T-helper 17 cell (primary cell): ENCODE results near the gene ACOT8. TPM values are rescaled to one million over a fixed set of nuclear protein-coding genes. Genes with fewer than 3 reads are reported as not detected.
A peak's percentile ranks its signal among the peaks of the same experiment; 100 is the strongest.

Source experiments
- ATAC-seq: fragments of 150-1000 bp; cut with Tn5 transposase; 2 replicates; pipeline ENCODE4 v1.10.0; 2021; ENCODE audit warnings: mild to moderate bottlenecking, moderate library complexity
- DNase-seq, 3 donors: peaks; one replicate each; pipeline versions ENCODE4 v3.0.0 to v3.0.0-alpha.2; 2020 to 2021
- H3K9me3 ChIP-seq: one replicate; pipeline ENCODE4 v1.7.0; 2013; ENCODE audit warnings: low read length, mild to moderate bottlenecking; ENCODE audit not compliant: control insufficient read depth, poor library complexity, severe bottlenecking
- H3K27ac Mint-ChIP-seq: one replicate; pipeline ENCODE4 v1.8.0; 2022; ENCODE audit warnings: mild to moderate bottlenecking, moderate library complexity, mixed read lengths
- H3K27me3 Mint-ChIP-seq: one replicate; pipeline ENCODE4 v1.8.0; 2022; ENCODE audit warnings: mixed read lengths
- H3K36me3 Mint-ChIP-seq: one replicate; pipeline ENCODE4 v1.8.0; 2022; ENCODE audit warnings: low read depth, mixed read lengths
- H3K4me1 Mint-ChIP-seq: one replicate; pipeline ENCODE4 v1.8.0; 2022; ENCODE audit warnings: mild to moderate bottlenecking, mixed read lengths
- H3K4me3 Mint-ChIP-seq: one replicate; pipeline ENCODE4 v1.8.0; 2022; ENCODE audit warnings: mild to moderate bottlenecking, moderate library complexity, mixed read lengths
- total RNA-seq, 4 donors: library from RNA in 2 of 4; stranded (reverse) in 2 of 4; gene quantifications; one replicate each; pipeline ENCODE4 v1.2.3 and lab custom pipeline; 2022 to 2026

Gene ACOT8
- total RNA-seq, 2 donors from 2014 or later: 18.8 to 22.3 TPM

GRCh38 chr20:45823949-45824835, 33.0 kb downstream of the ACOT8 start:
- no peaks in the 10 kb centered on the region for H3K9me3 ChIP-seq
- Mint-ChIP-seq H3K4me3 (peak overlapping the region; percentile 81), H3K4me1 (peaks cover 12% of the 10 kb centered on the region), H3K27ac (peak overlapping the region; percentile 74), H3K27me3 (peaks cover 15% of the 10 kb centered on the region), H3K36me3 (peaks cover 4% of the 10 kb centered on the region)
- peak; percentile 85 for ATAC-seq
- peak; percentile 20 to 44 (median 41) for DNase-seq

GRCh38 chr20:45822857-45823256, 34.3 kb downstream of the ACOT8 start:
- ATAC-seq: no peak

GRCh38 chr20:45821947-45822346, 35.2 kb downstream of the ACOT8 start:
- ATAC-seq (no peak), DNase-seq (no peak)
- H3K9me3 ChIP-seq: no peaks in the 10 kb centered on the region
- H3K27ac Mint-ChIP-seq: no peak overlapping the region
- H3K4me1 Mint-ChIP-seq: peaks cover 12% of the 10 kb centered on the region
- peaks cover 4% of the 10 kb centered on the region for H3K36me3 Mint-ChIP-seq
- peaks cover 15% of the 10 kb centered on the region for H3K27me3 Mint-ChIP-seq
- H3K4me3 Mint-ChIP-seq: no peak overlapping the region

More at GRCh38 chr20:45822857-45823256, 34.3 kb downstream of the ACOT8 start:
- peaks cover 4% of the 10 kb centered on the region for H3K36me3 Mint-ChIP-seq
- peaks cover 15% of the 10 kb centered on the region for H3K27me3 Mint-ChIP-seq
- no peaks in the 10 kb centered on the region for H3K9me3 ChIP-seq
- H3K4me1 Mint-ChIP-seq: peaks cover 12% of the 10 kb centered on the region
- H3K27ac Mint-ChIP-seq: no peak overlapping the region
- H3K4me3 Mint-ChIP-seq: no peak overlapping the region
- DNase-seq: no peak

DNA sequence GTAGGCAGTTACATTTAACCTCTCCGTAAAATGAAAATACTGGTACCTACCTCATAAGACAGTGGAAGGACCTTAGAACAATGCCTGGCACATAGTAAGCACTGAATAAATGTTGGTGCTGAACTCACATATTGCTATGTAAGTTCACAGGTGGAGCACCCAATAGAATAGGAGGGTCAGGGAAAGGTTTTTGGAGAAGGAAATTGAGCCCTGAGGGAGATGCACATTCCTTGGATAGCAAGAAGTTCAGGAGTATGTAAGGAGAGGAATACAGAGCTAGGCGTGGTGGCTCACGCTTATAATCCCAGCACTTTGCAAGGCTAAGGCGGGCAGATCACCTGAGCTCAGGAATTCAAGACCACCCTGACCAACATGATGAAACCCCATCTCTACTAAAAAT, 37.7 kb downstream of the ACOT8 start:
- ATAC-seq (no peak), DNase-seq (no peak)
- no peaks in the 10 kb centered on the region for H3K9me3 ChIP-seq
- Mint-ChIP-seq H3K27ac (no peak overlapping the region), H3K4me3 (no peak overlapping the region), H3K36me3 (peaks cover 4% of the 10 kb centered on the region), H3K27me3 (peaks cover 14% of the 10 kb centered on the region), H3K4me1 (peaks cover 12% of the 10 kb centered on the region)

DNA sequence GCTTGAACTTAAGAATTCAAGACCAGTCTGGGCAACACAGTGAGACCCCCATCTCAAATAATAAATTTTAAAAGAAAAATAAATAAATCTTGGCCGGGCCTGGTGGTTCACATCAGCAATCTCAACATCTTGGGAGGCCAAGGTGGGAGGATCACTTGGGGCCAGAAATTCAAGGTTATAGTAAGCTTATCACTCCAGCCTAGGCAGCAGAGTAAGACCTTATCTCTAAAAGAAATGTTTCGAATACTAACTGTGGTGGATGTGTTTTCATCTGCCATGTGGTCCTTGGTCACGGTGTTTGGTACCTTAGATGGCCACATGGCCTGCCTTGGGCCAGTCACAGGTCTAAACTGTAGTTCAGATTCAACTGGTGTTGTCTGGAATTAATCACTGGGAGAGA, 39.0 kb downstream of the ACOT8 start:
- H3K4me1 Mint-ChIP-seq: peaks cover 7% of the 10 kb centered on the region
- H3K4me3 Mint-ChIP-seq: no peak overlapping the region
- DNase-seq (no peak), ATAC-seq (no peak)
- H3K27ac Mint-ChIP-seq: no peak overlapping the region
- peaks cover 7% of the 10 kb centered on the region for H3K27me3 Mint-ChIP-seq
- H3K36me3 Mint-ChIP-seq: peaks cover 2% of the 10 kb centered on the region
- H3K9me3 ChIP-seq: no peaks in the 10 kb centered on the region

DNA sequence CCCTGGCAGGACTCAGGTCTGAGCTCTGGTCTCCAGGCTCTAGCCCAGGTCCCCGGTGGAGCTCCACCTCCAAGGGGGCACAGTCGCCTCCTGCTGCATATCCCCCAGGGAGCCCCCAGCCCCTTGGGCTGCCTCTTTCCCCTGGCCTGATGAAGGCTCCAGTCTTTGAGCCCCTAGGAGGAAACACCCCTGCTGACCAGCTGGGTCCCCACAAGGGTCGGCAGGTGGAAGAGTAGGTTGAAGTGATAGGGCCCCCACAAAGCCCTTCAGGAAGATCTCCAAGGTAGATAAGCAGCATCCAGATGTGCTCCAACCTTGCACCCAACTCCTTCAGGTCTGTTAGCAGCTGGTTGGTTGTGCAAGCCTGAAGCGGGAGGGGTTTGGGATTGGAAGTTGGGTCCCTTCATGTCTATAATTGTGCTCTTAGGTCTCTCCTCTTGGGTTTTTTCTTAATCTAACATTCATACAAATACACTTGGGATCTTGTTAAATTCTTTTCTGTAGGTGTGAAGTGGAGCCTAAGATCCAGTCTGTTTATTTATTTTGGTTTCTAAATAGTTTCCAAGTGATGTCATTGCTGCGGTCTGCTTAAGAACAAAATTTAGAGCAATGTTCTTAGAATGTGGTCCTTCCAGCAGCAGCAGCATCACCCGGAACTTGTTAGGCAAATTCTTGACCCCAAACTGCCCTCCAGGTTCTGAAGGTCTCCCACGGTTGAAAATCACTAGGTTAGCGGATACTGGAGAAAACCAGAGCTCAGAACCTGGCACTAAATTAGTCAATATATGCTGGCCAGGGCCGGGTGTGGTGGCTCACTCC, 39.6 kb downstream of the ACOT8 start:
- Mint-ChIP-seq H3K4me1 (peaks cover 9% of the 10 kb centered on the region), H3K27ac (peak overlapping the region; percentile 51), H3K36me3 (peaks cover 2% of the 10 kb centered on the region), H3K27me3 (peaks cover 7% of the 10 kb centered on the region), H3K4me3 (no peak overlapping the region)
- ATAC-seq (peak; percentile 44), DNase-seq (no peak)
- no peaks in the 10 kb centered on the region for H3K9me3 ChIP-seq

- H3K9me3 ChIP-seq: no peaks in the 10 kb centered on the region
- Mint-ChIP-seq H3K27me3 (peaks cover 7% of the 10 kb centered on the region), H3K4me1 (peaks cover 15% of the 10 kb centered on the region), H3K27ac (peak overlapping the region; percentile 51), H3K36me3 (peaks cover 2% of the 10 kb centered on the region), H3K4me3 (no peak overlapping the region)
- ATAC-seq: no peak
- no peak for DNase-seq
Observed at GRCh38 chr20:45816951-45817350, 40.2 kb downstream of the ACOT8 start.

- H3K27me3 Mint-ChIP-seq: no peaks in the 10 kb centered on the region
- no peak overlapping the region for H3K27ac Mint-ChIP-seq
- no peak overlapping the region for H3K4me3 Mint-ChIP-seq
- DNase-seq (no peak), ATAC-seq (no peak)
- no peaks in the 10 kb centered on the region for H3K9me3 ChIP-seq
- peaks cover 15% of the 10 kb centered on the region for H3K4me1 Mint-ChIP-seq
- peaks cover 2% of the 10 kb centered on the region for H3K36me3 Mint-ChIP-seq
Observed at GRCh38 chr20:45814314-45814713, 42.9 kb downstream of the ACOT8 start.

- Mint-ChIP-seq H3K4me3 (peak overlapping the region; percentile 87), H3K27me3 (no peaks in the 10 kb centered on the region), H3K27ac (no peak overlapping the region), H3K4me1 (peaks cover 17% of the 10 kb centered on the region), H3K36me3 (peaks cover 4% of the 10 kb centered on the region)
- H3K9me3 ChIP-seq: no peaks in the 10 kb centered on the region
- ATAC-seq (no peak), DNase-seq (no peak)
Observed at GRCh38 chr20:45813489-45813888, 43.7 kb downstream of the ACOT8 start.

GRCh38 chr20:45813006-45813340, 44.2 kb downstream of the ACOT8 start:
- ATAC-seq: no peak
- DNase-seq: no peak
- no peaks in the 10 kb centered on the region for H3K27me3 Mint-ChIP-seq
- H3K4me3 Mint-ChIP-seq: peak overlapping the region; percentile 87
- H3K27ac Mint-ChIP-seq: no peak overlapping the region
- peaks cover 4% of the 10 kb centered on the region for H3K36me3 Mint-ChIP-seq
- H3K9me3 ChIP-seq: no peaks in the 10 kb centered on the region
- H3K4me1 Mint-ChIP-seq: peaks cover 17% of the 10 kb centered on the region

GRCh38 chr20:45812157-45813005, 44.8 kb downstream of the ACOT8 start, which contains the start of gene UBE2C:
Gene UBE2C (plus strand): TSS chr20:45812644. CDS start chr20:45812696, 52 bp downstream.
- Mint-ChIP-seq H3K27me3 (no peaks in the 10 kb centered on the region), H3K4me1 (peaks cover 17% of the 10 kb centered on the region), H3K36me3 (peaks cover 4% of the 10 kb centered on the region), H3K27ac (peak within 1 kb of the TSS; percentile 75), H3K4me3 (peak within 1 kb of the TSS; percentile 87)
- peak; percentile 100 for ATAC-seq
- no peaks in the 10 kb centered on the region for H3K9me3 ChIP-seq
- DNase-seq: peak; percentile 84 to 89 (median 89)

DNA sequence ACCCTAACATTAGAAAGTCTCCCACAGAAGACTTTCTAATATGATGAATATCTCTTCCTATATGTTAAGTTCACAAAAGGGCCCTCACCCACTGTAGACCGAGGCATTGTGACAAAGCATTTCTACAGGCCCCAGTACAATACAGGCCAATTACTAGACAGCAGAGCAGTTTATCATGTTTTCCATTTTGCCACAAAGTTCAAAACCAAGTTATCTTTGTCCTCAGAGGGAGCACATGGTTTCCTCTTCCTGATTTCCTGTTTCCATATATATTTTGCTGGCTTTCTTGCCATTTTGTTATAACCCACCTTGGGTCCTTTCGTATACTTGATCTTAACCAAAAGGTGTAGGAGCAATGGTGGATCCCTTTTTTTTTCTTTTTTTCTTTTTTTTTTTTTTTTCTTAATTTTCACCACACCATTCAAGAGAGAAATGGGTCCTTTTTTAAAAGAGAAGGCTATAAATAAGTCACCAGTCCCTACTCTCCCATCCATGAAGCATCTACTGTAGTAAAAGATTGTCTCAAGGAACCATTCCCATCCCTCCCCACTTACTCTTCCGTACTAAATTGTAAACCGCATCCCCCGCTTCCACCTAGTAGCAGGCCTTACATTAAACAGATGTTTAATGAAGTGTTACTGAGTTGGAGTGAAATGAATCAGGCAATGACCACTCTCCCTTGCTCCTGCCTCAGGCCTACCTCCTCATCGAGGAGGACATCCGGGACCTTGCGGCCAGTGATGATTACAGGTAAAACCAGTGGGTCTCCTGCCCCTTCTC, 46.8 kb downstream of the ACOT8 start:
- no peak for DNase-seq
- no peak overlapping the region for H3K4me3 Mint-ChIP-seq
- ATAC-seq: no peak
- H3K27me3 Mint-ChIP-seq: no peaks in the 10 kb centered on the region
- H3K4me1 Mint-ChIP-seq: peaks cover 17% of the 10 kb centered on the region
- H3K27ac Mint-ChIP-seq: no peak overlapping the region
- peaks cover 4% of the 10 kb centered on the region for H3K36me3 Mint-ChIP-seq
- no peaks in the 10 kb centered on the region for H3K9me3 ChIP-seq
